GM19193 (cell line): ENCODE results near the gene NCOA3.

Experiments
- POLR2A ChIP-seq: IDR thresholded peaks from 4 replicates; pipeline ENCODE4 v1.6.1; 2011; ENCODE audit not compliant: insufficient read depth, insufficient read length; ENCODE audit errors: extremely low read depth

Gene NCOA3

DNA sequence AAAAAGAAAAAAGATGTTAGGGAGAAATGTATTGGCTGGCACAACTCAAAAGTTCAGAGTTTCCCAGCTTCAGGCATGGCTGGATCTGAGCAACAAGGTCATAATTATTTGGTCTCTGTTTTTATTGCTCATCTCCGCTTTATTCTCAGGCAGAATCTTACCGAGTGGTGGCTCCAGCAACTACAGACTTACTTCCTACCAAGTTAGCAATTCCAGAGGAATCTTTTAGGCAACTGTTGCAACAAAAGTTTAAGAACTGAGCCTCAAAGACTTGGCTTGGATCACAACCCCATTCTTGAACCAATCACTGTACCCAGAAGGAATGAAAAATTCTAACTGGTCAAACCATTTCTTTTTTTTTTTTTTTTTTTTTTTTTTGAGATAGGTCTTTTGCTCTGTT is 35.5 kb upstream of the NCOA3 start:
- TF ChIP-seq POLR2A = no peak

DNA sequence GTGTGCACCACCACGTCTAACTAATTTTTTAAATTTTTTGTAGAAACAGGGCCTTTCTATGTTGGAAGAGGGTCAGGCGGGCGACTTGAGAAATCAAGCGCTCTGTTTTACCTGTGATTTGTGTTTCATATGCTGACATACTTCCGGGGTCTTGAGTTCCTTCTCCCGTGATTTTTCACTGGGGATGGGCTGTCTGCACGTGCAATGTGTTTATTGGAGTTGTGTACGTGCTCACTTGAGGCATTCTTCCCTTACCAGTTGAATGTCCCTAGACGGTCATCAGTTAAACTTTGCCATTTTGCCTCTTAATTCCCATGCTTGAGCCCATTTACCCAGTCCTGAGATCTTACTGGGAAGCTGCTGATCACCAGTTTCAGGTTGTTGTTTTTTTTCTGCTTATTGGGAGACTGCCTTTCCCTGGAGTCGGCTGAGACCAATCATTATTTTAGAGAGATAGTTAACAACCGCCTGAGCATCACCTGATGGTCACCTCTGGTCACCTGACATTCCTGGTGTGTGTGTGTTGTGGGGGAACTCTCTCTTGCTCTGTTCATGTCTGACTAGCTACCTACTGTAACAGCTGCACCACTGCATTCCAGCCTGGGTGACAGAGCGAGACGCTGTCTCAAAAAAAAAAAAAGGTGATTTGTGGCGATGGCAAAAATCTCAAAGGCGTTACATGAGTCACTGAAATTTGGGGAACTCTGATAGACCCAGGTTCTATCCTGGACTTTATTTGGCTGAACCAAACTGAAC is 34.8 kb upstream of the NCOA3 start:
- TF ChIP-seq POLR2A = no peak

DNA sequence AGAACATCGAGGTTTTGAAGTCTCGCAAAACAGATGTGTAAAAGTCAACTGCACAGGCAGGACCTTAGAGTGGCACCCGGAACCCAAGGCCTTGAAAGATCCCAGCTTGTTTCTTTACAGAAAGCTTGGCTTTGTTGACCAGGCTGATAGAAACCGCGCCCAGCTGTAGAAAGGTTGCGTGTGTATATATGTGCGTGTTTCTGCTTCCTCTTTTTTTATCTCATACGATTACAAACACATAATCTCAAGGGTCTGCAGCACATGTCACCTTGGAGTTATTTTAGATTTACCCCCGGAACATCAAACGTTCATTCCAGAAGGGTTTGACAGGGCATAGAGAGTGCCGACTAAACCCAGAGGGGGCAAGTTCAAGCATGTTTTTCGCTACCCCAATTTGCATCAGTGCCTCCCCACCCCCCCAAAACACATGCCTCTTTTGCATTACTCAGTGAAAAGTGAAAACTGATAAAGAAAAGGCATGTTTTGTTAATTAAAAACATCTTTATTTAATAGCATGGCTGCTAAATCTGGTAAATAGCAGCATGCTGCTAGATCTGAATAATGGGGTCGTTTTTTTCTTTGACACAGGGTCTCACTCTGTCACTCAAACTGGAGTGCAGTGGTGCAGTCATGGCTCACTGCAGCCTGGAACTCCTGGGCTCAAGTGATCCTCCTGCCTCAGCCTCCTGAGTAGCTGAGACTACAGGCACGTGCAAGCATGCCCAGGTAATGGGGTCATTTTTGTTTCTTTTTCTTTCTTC is 33.2 kb upstream of the NCOA3 start:
- peak; percentile 22 for TF ChIP-seq POLR2A

DNA sequence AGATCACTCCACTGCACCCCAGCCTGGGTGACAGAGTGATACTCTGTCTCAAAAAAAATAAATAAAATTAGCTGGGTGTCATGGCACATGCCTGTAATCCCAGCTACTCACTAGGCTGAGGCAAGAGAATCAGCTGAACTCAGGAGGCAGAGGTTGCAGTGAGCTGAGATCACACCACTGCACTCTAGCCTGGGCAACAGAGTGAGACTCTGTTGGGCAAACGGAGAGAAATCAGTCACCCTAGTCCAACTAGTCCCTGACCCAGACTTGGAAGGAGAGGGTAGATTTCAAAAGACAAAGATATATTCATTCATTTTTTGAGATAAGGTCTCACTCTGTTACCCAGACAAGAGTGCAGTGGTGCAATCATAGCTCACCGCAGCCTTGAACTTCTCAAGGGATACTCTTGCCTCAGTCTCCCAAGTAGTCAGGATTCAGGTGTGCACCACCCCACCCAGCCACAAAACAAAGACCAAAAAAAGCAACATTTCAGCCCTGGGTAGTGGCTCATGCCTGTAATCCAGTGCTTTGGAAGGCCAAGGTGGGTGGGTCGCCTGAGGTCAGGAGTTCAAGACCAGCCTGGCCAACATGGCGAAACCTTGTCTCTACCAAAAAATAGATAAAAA is 26.2 kb upstream of the NCOA3 start:
- TF ChIP-seq POLR2A = no peak

DNA sequence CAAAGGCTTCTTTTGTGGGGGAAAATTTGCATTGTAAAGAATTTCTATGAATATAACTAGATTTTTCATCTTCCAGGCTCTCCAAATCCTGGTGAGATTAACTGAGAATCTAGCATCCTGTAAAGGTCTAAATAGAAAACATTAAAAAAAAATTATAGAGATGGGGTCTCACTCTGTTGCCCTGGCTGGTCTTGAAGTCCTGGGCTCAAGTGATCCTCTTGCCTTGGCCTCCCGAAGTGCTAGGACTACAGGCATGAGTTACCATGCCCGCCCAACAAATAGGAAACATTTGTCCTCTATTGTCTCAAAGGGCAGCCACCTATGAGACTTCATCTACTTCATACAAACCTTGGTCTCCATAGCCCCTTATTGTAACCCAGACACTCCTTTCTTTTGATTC is 25.2 kb upstream of the NCOA3 start:
- TF ChIP-seq POLR2A = no peak

DNA sequence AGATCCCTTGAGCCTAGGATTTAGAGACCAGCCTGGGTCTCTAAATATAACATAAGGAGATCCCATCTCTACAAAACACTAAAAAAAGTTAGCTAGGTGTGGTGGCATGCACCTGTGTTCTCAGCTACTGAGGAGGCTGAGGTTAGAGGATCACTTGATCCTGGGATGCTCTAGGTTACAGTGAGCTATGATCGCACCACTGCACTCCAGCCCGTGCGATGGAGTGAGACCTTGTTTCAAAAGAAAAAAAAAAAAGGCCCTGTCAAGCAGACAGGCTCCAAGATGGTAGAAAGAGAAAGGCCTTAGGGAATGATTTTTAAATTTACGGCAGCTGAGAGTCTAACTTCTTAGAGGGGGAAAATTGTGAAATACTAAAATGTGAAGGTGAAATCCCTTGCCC is 22.6 kb upstream of the NCOA3 start:
- no peak for TF ChIP-seq POLR2A

DNA sequence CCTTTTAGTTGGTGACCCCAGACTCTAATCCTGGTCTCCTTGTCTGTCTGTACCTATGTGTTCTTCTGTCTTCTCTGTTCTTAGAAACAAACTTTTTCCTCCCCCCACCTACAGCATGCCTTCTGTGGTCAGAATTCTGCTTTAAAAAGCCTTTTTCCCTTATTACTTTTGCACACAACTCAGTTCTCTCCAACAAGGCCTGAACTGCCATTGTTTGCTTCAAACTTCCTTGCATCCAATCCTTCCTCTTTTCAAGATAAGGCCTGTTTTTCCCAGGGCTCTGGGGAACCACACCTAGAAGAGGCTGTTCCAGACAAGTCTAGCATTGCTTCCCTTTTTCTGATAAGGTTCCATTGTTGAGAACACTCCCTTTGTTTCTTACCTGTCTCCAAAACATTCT is 22.2 kb upstream of the NCOA3 start:
- TF ChIP-seq POLR2A = no peak

DNA sequence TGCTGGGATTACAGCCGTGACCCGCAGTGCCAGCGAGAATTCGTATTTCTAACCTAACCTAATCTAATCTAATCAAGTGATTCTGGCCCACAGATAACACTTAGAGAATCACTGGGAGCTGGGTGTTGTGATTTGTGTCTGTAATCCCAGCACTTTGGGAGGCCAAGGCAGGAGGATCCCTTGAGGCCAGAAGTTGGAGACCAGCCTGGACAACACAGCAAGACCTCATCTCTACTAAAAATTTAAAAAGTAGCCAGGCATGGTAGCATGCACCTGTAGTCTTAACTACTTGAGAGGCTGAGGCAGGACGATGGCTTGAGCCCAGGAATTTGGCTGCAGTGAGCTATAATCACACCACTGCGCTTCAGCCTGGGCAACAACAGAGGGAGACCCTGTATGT is 21.4 kb upstream of the NCOA3 start:
- no peak for TF ChIP-seq POLR2A

DNA sequence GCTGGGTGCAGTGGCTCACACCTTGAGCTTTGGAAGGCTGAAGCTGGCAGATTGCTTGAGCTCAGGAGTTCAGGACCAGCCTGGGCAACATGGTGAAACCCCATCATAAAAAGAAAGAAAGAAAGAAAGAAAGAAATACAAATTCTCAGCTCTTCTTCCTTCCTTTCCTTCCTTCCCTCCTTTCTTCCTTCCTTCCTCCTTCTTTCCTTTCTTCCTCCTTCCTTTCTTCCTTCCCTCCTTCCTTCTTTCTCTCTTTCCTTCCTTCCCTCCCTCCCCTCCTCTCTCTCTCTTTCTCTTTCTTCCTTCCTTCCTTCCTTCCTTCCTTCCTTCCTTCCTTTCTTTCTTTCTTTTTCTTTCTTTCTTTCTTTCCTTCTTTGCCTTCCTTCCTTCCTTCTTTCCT is 21.0 kb upstream of the NCOA3 start:
- TF ChIP-seq POLR2A = no peak

DNA sequence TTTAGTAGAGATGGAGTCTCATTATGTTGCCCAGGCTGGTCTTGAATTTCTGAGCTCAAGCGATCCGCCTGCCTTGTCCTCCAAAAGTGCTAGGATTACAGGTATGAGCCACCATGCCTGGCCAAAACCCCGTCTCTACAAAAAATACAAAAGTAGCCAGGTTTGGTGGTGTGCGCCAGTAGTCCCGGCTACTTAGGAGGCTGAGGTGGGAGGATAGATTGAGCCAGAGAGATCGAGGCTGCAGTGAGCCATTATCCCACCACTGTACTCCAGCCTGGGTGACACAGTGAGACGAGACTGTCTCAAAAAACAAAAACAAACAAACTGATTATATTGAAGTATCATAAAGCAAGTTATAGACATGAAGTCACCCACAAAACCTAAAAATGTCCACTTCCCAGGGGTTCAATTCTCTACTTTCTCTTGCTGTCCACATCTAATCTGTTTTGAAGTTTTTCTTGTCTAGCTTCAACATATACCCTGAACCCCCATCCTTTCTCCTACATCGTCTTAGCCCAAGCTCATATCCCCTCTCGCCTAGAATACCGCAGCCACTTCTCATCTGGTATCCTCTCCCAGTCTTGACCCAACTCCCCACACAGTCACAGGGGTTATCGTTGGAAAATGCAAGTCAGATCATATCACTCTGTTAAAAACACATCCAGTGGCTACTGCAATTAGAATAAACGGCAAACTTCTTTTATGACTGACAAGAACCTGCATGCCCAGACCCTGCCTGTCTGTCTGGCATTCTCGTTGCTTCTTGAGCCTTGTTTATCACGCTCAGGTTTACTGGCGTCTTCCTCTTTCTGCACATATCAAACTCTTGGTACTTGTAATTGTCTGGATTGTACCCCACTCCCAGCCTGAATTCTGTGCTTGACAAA is 20.1 kb upstream of the NCOA3 start:
- TF ChIP-seq POLR2A = no peak

DNA sequence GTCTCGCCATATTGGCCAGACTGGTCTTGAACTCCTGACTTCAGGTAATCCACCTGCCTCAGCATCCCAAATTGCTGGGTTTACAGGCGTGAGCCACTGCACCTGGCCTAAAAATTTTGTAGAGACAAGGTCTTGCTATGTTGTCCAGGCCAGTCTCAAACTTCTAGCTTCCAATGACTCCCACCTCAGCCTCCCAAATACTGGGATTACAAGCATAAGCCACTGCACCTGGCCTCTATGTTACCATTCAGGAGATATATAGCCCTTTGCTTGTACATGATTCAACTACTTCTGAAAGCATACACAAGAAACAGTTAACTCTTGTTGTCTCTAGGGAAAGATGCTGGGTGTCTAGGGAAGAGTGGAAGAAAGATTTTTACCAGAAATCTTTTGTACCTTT is 19.0 kb upstream of the NCOA3 start:
- no peak for TF ChIP-seq POLR2A

DNA sequence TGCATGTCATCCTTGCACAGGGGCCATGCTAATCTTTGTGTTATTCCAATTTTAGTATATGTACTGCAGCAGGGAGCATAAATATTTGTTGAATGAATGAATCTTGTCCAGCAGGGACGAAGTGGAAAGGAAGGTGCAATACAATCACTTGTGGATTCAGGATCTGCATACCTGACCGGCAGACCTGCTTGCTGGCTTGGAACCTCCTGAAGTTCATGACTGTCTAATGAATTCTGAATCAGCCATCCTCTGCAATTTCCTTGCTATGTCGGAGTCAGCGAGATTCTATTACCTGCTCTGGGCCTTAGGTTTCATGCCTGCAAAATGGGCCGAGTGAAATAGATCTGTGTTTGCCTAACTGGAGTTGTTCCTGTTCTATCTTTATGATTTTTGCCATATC is 17.4 kb upstream of the NCOA3 start:
- no peak for TF ChIP-seq POLR2A

DNA sequence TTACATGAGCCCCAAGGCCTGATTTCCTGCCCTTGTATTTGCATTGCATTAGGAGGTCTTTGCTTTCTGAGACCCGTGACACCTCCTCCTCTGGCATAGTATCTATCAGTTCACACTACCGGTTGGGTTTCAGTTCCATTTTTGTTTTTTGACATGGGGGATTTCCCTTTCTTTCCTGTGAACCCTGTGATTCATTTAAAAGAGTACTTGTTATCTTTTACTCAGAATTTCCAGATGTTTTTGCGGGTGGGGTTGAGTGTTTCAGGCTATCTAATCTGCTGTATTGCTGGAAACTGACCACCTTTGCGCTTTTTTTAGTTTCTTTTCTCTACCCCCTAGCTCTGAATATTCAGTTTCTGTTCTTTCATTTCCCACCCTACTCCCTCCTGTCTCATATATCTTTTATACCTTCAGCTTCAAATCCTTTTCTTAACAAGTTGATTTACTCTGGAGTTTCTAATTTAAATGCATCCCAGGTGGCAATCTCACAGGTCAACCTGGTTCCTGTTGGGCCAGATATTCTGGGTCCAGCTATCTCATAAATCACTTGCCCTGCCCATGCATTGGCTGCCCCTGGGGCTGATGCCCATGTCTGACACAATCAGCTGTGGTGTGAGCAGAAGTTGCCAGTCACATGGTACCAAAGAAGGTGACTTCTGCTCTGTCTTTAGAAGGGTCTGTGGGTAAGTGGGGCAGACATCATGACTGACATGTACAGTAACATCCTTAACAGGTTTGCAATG is 14.3 kb upstream of the NCOA3 start:
- TF ChIP-seq POLR2A = no peak

DNA sequence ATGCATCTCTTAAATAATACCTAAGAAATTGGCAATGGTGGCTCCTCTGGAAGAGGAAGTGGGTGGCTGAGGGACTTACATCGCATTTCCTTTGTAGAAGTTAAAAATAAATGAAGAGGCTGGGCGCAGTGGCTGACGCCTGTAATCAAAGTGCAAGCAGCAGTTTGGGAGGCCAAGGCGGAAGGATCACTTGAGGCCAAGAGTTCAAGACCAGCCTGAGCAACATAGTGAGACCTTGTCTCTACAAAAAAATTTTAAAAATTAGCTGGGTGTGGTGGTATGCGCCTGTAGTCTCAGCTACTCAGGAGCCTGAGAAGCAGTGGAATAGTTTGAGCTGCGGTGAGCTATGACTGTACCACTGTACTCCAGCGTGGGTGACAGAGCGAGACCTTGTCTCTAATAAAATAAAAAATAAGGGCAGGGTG is 12.2 kb upstream of the NCOA3 start:
- TF ChIP-seq POLR2A = no peak

DNA sequence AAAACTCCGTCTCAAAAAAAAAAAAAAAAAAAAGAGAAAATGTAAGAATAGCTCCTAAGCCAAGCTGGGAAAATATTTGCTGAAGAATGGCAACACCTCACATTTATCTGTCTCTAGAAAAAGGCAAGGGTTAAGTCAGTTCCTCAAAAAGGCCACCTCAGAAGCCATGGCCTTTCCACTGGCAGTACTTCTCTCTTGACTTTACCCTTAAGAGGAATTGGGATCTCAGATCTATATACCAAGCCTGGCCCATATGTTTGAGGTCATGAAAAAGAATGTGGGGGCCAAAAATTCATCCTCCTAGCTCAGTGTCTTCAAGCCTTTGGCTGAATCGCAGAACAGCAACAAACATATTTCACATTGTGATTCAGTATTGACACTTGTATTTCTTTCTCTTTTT is 10.9 kb upstream of the NCOA3 start:
- no peak for TF ChIP-seq POLR2A

DNA sequence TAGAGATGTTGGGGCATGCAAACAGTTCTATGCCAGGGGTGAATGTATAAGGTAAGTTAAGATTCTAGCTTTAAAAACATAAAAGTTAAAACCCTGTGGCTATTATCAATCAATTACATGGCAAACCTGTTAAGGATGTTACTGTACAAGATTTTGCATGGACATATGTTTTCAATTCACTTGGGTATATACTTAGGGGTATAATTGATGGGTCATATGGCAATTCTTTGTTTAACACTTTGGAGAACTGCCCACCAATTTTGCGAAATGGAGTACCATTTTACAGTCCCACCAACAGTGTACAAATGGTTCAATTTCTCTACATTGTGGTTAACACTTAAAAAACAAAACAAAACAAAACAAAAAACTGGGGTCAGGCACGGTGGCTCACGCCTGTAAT is 9.4 kb upstream of the NCOA3 start:
- no peak for TF ChIP-seq POLR2A
